DMS 273 treated with DMSO at 0.1 percent for 48 hours (cell line): ENCODE measurements around the gene CCDC160.
"Not testable (repeated sequence)": the region's sequence is repeated elsewhere in the genome, so short reads cannot be mapped to it uniquely, and the experiment has no call there.

ENCODE experiments used
- DNase-seq: peaks from one replicate; lab custom pipeline; 2025; lab: John Stamatoyannopoulos, UW

Gene CCDC160

GRCh38 chrX:134236626-134237614 lies at the start of gene CCDC160:
TSS of gene CCDC160 (plus strand) at chrX:134237182. CDS start at chrX:134244801, 7,619 bp downstream.
- DNase-seq, result no peak

GRCh38 chrX:134191281-134191680 lies 45.7 kb upstream of the CCDC160 start:
- no peak for DNase-seq

- no peak for DNase-seq
Measured at GRCh38 chrX:134194915-134195314, 42.1 kb upstream of the CCDC160 start.

GRCh38 chrX:134202561-134202960 lies 34.4 kb upstream of the CCDC160 start:
- no peak for DNase-seq

- no peak for DNase-seq
Measured at GRCh38 chrX:134206221-134206620, 30.8 kb upstream of the CCDC160 start.

GRCh38 chrX:134210465-134210864 lies 26.5 kb upstream of the CCDC160 start:
- DNase-seq, result no peak

- DNase-seq, result no peak
Measured at GRCh38 chrX:134235236-134235635, 1.7 kb upstream of the CCDC160 start.

GRCh38 chrX:134238144-134238543 lies 1.2 kb downstream of the CCDC160 start:
- DNase-seq, result not testable (repeated sequence)

- no peak for DNase-seq
Measured at GRCh38 chrX:134239016-134239415, 2.0 kb downstream of the CCDC160 start.

- DNase-seq, result no peak
Measured at GRCh38 chrX:134240209-134240608, 3.2 kb downstream of the CCDC160 start.

- no peak for DNase-seq
Measured at GRCh38 chrX:134241960-134242619, 5.1 kb downstream of the CCDC160 start.

GRCh38 chrX:134244043-134244442 lies 7.1 kb downstream of the CCDC160 start:
- DNase-seq, result no peak

GRCh38 chrX:134246282-134246681 lies 9.3 kb downstream of the CCDC160 start:
- DNase-seq, result no peak

- DNase-seq, result no peak
Measured at GRCh38 chrX:134247492-134247891, 10.5 kb downstream of the CCDC160 start.

- no peak for DNase-seq
Measured at GRCh38 chrX:134249241-134249640, 12.3 kb downstream of the CCDC160 start.

- DNase-seq, result no peak
Measured at GRCh38 chrX:134251241-134251640, 14.3 kb downstream of the CCDC160 start.

GRCh38 chrX:134254511-134254910 lies 17.5 kb downstream of the CCDC160 start:
- no peak for DNase-seq

GRCh38 chrX:134255555-134255954 lies 18.6 kb downstream of the CCDC160 start:
- no peak for DNase-seq

GRCh38 chrX:134256684-134257083 lies 19.7 kb downstream of the CCDC160 start:
- no peak for DNase-seq

GRCh38 chrX:134258202-134258601 lies 21.2 kb downstream of the CCDC160 start:
- no peak for DNase-seq

- DNase-seq, result not testable (repeated sequence)
Measured at GRCh38 chrX:134285934-134286333, 49.0 kb downstream of the CCDC160 start.

GRCh38 chrX:134287346-134287745 lies 50.4 kb downstream of the CCDC160 start:
- DNase-seq, result peak; percentile 8

GRCh38 chrX:134294548-134294947 lies 57.6 kb downstream of the CCDC160 start:
- no peak for DNase-seq
